ENCODE measurements around the gene ABL1.
A peak's percentile ranks its signal among the peaks of the same experiment; 100 is the strongest.
"Not testable (repeated sequence)": the region's sequence is repeated elsewhere in the genome, so short reads cannot be mapped to it uniquely, and the experiment has no call there.

ABL1 gene

GRCh38 chr9:130904070-130905044 is 69.3 kb downstream of the ABL1 start:
- no peak for DNase-seq

GRCh38 chr9:130905125-130905901 is 70.3 kb downstream of the ABL1 start:
- DNase-seq: no peak

- no peak for DNase-seq
These were observed 71.1 kb downstream of the ABL1 start for GRCh38 chr9:130905902-130906734.

- no peak for DNase-seq
These were observed 71.8 kb downstream of the ABL1 start for GRCh38 chr9:130906735-130907416.

GRCh38 chr9:130908146-130908877 is 73.3 kb downstream of the ABL1 start:
- no peak for DNase-seq

DNA sequence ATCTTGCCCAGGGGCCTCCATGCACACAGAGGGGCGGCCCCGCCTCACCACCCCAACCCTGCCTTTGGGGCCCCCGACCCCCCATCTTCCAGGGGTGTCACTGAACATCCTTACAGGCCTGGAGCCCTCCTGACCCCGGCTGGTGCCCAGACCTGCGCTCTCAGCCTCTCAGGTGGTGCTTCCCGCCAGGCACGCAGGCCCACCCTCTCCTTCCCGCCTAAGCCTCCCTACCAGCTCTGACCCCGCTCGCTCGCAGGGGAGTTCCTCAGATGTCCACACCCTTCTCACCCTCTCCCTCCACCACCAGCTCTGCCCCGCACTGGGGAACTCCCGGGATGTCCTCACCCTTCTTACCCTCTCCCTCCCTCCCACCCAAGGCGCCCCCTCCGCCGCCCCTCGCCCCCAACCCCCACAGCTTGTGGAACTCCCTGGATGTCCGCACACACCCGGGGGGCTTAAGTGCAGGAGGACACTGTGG is 73.9 kb downstream of the ABL1 start:
- DNase-seq: no peak

- not testable (repeated sequence) for DNase-seq
These were observed 75.0 kb downstream of the ABL1 start for GRCh38 chr9:130910041-130910440.

DNA sequence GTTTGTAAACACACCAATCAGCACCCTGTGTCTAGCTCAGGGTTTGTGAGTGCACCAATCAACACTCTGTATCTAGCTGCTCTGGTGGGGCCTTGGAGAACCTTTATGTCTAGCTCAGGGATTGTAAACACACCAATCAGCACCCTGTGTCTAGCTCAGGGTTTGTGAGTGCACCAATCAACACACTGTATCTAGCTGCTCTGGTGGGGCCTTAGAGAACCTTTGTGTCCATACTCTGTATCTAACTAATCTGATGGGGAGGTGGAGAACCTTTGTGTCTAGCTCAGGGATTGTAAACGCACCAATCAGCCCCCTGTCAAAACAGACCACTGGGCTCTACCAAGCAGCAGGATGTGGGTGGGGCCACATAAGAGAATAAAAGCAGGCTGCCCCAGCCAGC is 75.6 kb downstream of the ABL1 start:
- DNase-seq: not testable (repeated sequence)

GRCh38 chr9:130911254-130912049 is 76.4 kb downstream of the ABL1 start:
- DNase-seq: no peak

GRCh38 chr9:130912932-130913598 is 78.0 kb downstream of the ABL1 start:
- DNase-seq: peak; percentile 59

DNA sequence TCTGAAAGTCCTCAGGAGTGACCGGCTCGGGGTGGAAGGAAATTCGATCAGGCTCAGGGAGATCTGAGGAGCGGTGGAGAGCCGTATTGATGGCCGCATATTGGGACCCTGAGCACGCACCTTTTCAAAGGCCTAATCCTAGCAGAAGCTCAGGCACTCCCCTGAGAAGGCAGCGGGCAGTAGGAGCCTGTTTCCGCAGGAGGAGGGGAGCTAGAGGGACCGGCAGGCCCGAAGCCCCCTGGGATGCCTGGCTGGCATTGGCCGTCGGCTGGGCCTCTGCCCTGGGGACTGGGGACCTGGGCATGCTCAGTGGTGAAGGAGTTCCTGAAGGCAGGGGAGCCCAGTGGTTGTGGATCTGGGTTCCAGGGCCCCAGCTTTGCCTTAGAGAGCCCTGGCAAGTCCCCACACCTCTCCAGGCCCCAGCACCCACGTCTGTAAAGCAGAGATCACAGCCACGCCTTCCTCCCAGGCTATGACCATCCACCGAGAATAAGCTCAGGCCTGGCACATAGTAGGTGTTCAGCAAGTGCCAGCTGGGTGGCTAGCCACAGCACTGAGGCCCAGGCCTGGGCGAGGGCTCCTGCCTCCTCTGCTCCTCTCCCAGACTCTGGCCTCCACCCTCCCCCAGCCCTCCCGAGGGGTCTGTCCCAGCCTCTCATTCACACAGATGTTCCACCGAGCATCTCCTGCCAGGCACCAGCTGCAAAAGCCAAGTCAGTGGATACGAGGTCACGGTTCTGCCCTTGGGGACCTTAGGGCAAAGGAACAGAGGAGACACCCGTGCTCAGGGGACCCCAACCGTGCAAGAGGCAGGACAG is 78.8 kb downstream of the ABL1 start:
- DNase-seq: no peak

DNA sequence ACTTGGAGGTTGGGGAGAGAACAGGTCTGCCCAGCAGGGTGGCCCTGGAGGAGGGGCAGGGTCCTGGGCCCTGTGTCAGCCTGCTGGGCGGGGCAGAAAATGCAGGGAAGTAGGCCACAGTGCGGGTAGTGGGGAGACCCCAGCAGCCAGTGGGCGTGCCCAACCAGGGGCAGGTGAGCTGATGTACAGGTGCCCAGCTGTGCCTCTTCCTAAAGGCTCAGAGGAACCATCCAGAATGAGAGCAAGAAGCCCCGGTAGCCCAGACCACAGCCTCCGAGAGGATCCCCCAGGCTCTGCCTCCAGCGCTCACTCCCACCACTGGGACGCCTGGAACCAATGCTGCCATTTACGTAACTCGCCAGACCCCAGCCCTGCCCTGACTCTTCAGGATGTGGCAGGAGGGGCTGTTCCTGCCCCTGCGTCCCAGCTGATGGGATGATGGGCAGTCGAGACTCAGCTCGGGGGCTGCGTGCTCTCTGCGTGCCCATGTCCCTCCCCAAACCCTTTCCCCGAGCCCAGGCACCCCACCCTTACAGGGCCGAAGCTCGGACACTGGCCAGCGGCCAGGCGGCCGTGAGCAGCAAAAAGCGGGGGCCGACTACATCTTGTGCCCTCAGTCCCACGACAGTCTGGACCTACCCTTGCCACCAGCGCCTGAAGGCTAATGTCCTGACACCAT is 79.5 kb downstream of the ABL1 start:
- no peak for DNase-seq

DNA sequence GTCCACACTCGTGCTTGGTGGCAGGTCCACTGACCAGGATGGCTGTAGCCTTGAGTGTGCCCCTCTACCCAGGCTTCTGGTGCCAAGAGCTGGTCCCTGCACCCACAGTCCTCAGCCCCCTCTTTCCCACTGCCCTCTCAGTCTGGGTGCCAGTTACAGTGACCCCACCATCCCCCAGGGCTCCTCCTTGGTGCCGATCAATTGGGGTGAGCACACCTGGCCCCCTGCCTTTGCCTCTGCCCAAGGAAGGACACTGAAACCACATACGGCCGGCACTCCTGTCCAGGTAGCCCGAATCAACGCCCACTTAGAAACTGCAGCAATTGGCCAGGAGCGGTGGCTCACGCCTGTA is 80.0 kb downstream of the ABL1 start:
- DNase-seq: no peak

DNA sequence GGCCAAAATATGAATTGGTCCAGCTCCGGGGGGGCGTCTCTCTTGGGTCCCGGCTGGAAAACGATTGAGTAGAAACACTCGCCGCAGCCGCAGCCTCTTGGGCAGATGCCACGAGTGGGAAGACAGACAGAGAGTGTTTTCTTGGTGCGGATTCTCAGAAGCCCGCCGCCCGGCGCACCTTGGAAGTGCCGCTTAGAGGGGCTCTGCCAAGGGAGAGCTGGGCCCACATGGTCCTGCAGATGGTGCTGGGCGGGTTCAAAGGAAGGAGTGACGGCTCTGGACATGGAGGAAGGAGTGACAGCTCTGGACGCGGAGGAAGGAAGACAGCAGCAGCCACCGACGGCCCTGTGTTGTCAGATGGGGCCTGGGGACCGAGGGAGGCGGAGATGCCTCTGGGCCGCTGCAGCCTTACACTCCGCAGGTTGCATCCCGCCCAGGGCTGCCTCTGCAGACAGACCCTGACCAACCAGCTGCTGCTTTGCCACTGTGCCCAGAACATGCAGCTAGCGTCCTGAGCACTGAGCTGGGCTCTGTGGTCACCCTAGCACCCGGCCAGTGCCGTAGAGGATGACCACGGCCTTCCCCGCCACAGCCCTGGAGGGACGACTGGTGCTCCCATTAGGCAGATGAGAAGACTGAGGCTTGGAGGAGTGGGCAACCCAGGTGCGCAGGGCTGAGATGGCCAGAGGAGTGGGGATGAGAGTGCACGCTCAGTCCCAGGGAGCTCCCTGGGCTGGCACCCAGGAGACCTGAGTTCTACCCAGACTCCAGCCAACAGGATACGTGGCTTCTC is 82.3 kb downstream of the ABL1 start:
- DNase-seq: no peak

DNA sequence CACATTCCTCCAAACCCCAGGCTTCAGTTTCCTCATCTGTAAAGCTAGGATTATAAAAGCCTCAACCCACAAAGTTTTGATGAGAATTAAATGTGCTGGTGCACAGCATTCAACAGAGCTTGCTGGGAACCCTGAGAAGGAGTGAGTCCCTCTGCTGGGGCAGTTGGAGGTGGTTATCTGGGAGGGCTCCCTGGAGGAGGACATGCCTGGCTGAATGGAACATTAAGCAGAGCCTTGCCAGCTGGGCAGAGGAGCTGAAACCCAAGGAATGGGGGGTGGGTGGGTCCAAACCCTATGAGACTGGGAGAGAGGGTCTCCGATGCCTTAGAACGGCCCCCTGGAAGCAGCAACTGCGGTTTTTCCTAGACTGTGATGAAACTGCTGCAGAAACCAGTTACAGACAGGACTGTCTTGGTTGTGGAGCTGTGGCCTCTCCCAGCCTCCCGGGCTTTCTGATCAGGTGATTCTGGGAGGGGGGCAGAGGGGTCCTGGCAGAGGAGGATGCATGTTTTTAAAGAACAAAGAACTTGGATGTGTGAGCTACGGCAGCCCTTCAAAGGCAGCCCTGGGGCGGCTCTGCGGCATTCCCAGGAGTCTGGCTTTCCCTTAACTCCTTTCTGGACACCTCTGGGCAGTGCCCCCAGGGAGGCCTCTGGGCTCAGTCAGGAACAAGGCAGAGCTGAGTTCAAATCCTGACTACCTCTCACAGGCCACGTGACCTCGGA is 83.2 kb downstream of the ABL1 start:
- no peak for DNase-seq

GRCh38 chr9:130918826-130919558 is 83.9 kb downstream of the ABL1 start:
- no peak for DNase-seq
